Activated naive CD8-positive, alpha-beta T cell treated with anti-CD3 and anti-CD28 coated beads, Interleukin-2, amount 50 U/mL, for 24 hours (primary cell): ENCODE measurements around the gene ICAM1.
"Not testable (repeated sequence)": the region's sequence is repeated elsewhere in the genome, so short reads cannot be mapped to it uniquely, and the experiment has no call there.

Experiments used
- ATAC-seq: fragments of 150-1000 bp; cut with Tn5 transposase; one replicate; pipeline ENCODE4 v1.10.0; 2021
- DNase-seq: peaks from one replicate; pipeline ENCODE4 v3.0.0; 2021
- H3K27ac Mint-ChIP-seq: one replicate; pipeline ENCODE4 v1.8.0; 2021; ENCODE audit warnings: mild to moderate bottlenecking, mixed read lengths
- H3K27me3 Mint-ChIP-seq: one replicate; pipeline ENCODE4 v1.8.0; 2021; ENCODE audit warnings: mixed read lengths
- H3K36me3 Mint-ChIP-seq: one replicate; pipeline ENCODE4 v1.8.0; 2021; ENCODE audit warnings: low read depth, mixed read lengths
- H3K4me1 Mint-ChIP-seq: one replicate; pipeline ENCODE4 v1.8.0; 2021; ENCODE audit warnings: mixed read lengths
- H3K4me3 Mint-ChIP-seq: one replicate; pipeline ENCODE4 v1.8.0; 2021; ENCODE audit warnings: mild to moderate bottlenecking, moderate library complexity, mixed read lengths
- H3K9me3 Mint-ChIP-seq: one replicate; pipeline ENCODE4 v1.8.0; 2021; ENCODE audit warnings: mixed read lengths

ICAM1 gene

DNA sequence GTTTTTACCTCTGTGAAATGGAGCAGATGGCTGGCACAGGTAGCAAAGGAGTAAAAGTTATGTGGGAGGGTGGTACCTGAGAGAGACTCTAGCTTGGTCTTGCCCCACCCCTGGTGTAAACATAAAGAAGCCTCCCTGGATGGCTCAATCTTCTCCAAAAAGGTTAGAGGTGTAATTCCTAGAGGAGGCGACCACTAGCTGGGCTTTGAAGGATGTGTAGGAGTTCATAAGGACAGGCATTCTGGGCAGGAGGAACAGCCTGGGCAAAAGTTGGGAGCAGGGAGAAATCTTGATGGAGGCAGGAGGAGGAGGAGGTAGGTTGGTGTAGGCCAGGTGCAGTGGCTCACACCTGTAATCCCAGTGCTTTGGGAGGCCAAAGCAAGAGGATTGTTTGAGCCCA, 8.0 kb downstream of the ICAM1 start:
- Mint-ChIP-seq H3K27me3 (no peaks in the 10 kb centered on the region), H3K27ac (no peak overlapping the region), H3K4me1 (peaks cover 31% of the 10 kb centered on the region), H3K9me3 (no peaks in the 10 kb centered on the region), H3K4me3 (no peak overlapping the region), H3K36me3 (peaks cover 46% of the 10 kb centered on the region)
- ATAC-seq (no peak), DNase-seq (no peak)

DNA sequence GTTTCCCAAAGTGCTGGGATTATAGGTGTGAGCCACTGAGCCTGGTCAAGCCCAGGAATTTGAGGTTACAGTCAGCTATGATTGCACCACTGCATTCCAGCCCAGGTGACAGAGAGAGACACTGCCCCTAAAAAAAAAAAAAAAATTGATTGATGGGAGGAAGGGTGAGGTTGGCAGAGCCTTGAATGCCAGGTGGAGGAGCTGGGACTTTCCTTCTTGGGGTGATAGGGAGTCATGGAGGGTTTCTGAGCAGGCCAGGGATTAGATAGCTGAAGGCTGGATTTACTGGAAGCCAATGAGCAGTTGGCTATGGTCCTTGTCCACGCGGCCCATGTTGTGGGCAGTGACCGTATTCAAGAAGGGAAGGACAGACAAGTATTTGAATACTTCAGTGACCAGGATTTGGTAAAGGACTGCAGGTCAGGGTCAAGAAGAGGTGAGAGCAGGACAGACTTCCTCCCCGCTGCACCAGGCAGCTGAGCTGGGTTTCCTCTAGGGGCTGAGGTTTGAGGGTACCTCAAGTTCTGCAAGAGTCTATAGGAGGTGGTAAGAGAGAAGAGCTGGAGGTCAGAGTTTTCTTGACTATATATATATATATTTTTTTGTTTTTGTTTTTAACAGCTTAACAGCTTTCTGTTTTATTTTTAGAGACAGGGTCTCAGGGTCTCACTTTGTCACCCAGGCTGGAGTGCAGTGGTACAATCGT, 9.0 kb downstream of the ICAM1 start:
- Mint-ChIP-seq H3K4me1 (peaks cover 24% of the 10 kb centered on the region), H3K27ac (no peak overlapping the region), H3K36me3 (peaks cover 47% of the 10 kb centered on the region), H3K27me3 (no peaks in the 10 kb centered on the region), H3K9me3 (no peaks in the 10 kb centered on the region), H3K4me3 (no peak overlapping the region)
- no peak for ATAC-seq
- DNase-seq, result no peak

DNA sequence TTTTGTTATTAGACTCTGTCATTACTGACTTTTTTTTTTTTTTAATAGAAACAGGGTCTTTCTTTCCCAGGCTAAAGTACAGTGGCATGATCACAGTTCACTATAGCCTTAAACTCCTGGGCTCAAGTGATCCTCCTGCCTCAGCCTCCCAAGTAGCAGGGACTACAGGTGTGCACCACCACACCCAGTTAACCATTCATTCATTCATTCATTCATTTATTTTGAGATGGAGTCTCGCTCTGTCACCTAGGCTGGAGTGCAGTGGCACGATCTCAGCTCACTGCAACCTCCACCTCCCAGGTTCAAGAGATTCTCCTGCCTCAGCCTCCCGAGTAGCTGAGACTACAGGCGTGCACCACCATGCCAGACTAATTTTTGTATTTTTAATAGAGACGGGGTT, 11.1 kb downstream of the ICAM1 start:
- H3K36me3 Mint-ChIP-seq, result peaks cover 57% of the 10 kb centered on the region
- not testable (repeated sequence) for H3K4me3 Mint-ChIP-seq, H3K27ac Mint-ChIP-seq, DNase-seq, H3K9me3 Mint-ChIP-seq, ATAC-seq, H3K27me3 Mint-ChIP-seq
- H3K4me1 Mint-ChIP-seq, result peaks cover 35% of the 10 kb centered on the region

DNA sequence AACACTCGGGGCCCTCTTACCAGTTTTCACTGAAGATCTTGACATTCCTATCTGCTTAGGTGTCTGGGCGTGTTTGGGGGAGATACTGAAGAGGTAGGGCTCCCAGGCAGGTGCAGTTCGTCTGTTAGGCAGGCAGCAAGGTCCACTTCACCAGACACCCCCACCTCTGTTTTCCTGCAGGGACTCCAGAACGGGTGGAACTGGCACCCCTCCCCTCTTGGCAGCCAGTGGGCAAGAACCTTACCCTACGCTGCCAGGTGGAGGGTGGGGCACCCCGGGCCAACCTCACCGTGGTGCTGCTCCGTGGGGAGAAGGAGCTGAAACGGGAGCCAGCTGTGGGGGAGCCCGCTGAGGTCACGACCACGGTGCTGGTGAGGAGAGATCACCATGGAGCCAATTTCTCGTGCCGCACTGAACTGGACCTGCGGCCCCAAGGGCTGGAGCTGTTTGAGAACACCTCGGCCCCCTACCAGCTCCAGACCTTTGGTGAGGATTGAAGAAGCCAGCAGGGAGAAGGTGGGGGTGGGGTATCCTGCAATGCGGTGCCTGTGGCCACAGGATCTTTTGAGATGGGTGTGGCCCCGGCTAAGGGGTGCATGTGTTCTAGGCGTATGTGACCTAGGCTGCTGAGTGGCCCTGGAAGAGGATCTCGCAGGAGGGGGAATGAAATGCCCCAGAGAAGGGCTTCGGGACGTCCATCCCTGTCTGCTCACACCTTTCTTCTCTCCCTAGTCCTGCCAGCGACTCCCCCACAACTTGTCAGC, 12.6 kb downstream of the ICAM1 start:
- ATAC-seq (no peak), DNase-seq (no peak)
- peaks cover 38% of the 10 kb centered on the region for H3K4me1 Mint-ChIP-seq
- peaks cover 8% of the 10 kb centered on the region for H3K27me3 Mint-ChIP-seq
- no peak overlapping the region for H3K27ac Mint-ChIP-seq
- H3K36me3 Mint-ChIP-seq, result peaks cover 49% of the 10 kb centered on the region
- no peak overlapping the region for H3K4me3 Mint-ChIP-seq
- H3K9me3 Mint-ChIP-seq, result no peaks in the 10 kb centered on the region

DNA sequence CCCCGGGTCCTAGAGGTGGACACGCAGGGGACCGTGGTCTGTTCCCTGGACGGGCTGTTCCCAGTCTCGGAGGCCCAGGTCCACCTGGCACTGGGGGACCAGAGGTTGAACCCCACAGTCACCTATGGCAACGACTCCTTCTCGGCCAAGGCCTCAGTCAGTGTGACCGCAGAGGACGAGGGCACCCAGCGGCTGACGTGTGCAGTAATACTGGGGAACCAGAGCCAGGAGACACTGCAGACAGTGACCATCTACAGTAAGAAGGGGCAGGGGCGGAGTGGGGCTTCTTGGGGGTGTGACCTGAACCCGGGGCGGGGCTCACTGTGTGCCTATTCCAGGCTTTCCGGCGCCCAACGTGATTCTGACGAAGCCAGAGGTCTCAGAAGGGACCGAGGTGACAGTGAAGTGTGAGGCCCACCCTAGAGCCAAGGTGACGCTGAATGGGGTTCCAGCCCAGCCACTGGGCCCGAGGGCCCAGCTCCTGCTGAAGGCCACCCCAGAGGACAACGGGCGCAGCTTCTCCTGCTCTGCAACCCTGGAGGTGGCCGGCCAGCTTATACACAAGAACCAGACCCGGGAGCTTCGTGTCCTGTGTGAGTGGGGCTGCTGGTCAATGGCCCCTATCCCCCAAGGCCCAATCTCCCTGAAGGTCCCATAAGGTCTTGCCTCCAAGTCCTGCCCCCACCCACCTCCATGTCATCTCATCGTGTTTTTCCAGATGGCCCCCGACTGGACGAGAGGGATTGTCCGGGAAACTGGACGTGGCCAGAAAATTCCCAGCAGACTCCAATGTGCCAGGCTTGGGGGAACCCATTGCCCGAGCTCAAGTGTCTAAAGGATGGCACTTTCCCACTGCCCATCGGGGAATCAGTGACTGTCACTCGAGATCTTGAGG, 13.4 kb downstream of the ICAM1 start:
- no peak for ATAC-seq
- H3K27me3 Mint-ChIP-seq, result peaks cover 14% of the 10 kb centered on the region
- no peak overlapping the region for H3K4me3 Mint-ChIP-seq
- no peak overlapping the region for H3K27ac Mint-ChIP-seq
- peaks cover 43% of the 10 kb centered on the region for H3K4me1 Mint-ChIP-seq
- no peaks in the 10 kb centered on the region for H3K9me3 Mint-ChIP-seq
- peaks cover 43% of the 10 kb centered on the region for H3K36me3 Mint-ChIP-seq
- no peak for DNase-seq

DNA sequence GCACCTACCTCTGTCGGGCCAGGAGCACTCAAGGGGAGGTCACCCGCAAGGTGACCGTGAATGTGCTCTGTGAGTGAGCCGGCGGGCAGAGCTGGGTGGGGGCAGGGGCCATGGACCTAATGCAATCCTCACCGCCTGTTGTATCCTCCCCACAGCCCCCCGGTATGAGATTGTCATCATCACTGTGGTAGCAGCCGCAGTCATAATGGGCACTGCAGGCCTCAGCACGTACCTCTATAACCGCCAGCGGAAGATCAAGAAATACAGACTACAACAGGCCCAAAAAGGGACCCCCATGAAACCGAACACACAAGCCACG, 14.0 kb downstream of the ICAM1 start:
- Mint-ChIP-seq H3K27me3 (peaks cover 14% of the 10 kb centered on the region), H3K36me3 (peaks cover 37% of the 10 kb centered on the region), H3K4me1 (peaks cover 41% of the 10 kb centered on the region), H3K9me3 (no peaks in the 10 kb centered on the region), H3K27ac (no peak overlapping the region), H3K4me3 (no peak overlapping the region)
- DNase-seq, result no peak
- no peak for ATAC-seq

DNA sequence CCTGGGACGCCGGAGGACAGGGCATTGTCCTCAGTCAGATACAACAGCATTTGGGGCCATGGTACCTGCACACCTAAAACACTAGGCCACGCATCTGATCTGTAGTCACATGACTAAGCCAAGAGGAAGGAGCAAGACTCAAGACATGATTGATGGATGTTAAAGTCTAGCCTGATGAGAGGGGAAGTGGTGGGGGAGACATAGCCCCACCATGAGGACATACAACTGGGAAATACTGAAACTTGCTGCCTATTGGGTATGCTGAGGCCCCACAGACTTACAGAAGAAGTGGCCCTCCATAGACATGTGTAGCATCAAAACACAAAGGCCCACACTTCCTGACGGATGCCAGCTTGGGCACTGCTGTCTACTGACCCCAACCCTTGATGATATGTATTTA, 14.5 kb downstream of the ICAM1 start:
- H3K36me3 Mint-ChIP-seq, result peaks cover 35% of the 10 kb centered on the region
- H3K9me3 Mint-ChIP-seq, result no peaks in the 10 kb centered on the region
- H3K4me1 Mint-ChIP-seq, result peaks cover 44% of the 10 kb centered on the region
- H3K4me3 Mint-ChIP-seq, result no peak overlapping the region
- DNase-seq (no peak), ATAC-seq (no peak)
- no peak overlapping the region for H3K27ac Mint-ChIP-seq
- H3K27me3 Mint-ChIP-seq, result peaks cover 19% of the 10 kb centered on the region

DNA sequence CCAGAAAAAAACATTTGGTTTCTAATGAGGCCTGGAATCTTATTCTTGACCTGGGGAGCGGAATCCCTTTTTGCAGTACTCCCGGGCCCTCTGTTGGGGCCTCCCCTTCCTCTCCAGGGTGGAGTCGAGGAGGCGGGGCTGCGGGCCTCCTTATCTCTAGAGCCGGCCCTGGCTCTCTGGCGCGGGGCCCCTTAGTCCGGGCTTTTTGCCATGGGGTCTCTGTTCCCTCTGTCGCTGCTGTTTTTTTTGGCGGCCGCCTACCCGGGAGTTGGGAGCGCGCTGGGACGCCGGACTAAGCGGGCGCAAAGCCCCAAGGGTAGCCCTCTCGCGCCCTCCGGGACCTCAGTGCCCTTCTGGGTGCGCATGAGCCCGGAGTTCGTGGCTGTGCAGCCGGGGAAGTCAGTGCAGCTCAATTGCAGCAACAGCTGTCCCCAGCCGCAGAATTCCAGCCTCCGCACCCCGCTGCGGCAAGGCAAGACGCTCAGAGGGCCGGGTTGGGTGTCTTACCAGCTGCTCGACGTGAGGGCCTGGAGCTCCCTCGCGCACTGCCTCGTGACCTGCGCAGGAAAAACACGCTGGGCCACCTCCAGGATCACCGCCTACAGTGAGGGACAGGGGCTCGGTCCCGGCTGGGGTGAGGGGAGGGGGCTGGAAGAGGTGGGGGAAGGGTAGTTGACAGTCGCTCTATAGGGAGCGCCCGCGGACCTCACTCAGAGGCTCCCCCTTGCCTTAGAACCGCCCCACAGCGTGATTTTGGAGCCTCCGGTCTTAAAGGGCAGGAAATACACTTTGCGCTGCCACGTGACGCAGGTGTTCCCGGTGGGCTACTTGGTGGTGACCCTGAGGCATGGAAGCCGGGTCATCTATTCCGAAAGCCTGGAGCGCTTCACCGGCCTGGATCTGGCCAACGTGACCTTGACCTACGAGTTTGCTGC, 16.1 kb downstream of the ICAM1 start, which contains the start of gene ICAM4:
Gene ICAM4, plus strand, starts transcription at position 153 of the 935 bp plus-strand sequence. Its CDS starts 58 bp downstream, at position 211.
- Mint-ChIP-seq H3K27ac (no peak within 1 kb of the TSS), H3K9me3 (no peaks in the 10 kb centered on the region), H3K36me3 (peaks cover 29% of the 10 kb centered on the region), H3K4me1 (peaks cover 59% of the 10 kb centered on the region), H3K27me3 (peaks cover 34% of the 10 kb centered on the region), H3K4me3 (peak within 1 kb of the TSS; percentile 50)
- ATAC-seq (peak; percentile 23), DNase-seq (peak; percentile 58)

DNA sequence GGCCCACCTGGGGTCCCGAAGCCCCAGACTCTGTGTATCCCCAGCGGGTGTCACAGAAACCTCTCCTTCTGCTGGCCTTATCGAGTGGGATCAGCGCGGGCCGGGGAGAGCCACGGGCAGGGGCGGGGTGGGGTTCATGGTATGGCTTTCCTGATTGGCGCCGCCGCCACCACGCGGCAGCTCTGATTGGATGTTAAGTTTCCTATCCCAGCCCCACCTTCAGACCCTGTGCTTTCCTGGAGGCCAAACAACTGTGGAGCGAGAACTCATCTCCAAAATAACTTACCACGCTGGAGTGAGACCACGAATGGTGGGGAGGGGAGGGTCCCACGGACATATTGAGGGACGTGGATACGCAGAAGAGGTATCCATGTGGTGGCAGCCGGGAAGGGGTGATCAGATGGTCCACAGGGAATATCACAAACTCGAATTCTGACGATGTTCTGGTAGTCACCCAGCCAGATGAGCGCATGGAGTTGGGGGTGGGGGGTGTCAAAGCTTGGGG, 17.8 kb downstream of the ICAM1 start:
- H3K9me3 Mint-ChIP-seq, result no peaks in the 10 kb centered on the region
- H3K4me3 Mint-ChIP-seq, result peak overlapping the region; percentile 74
- peak; percentile 63 for DNase-seq
- H3K27me3 Mint-ChIP-seq, result peaks cover 50% of the 10 kb centered on the region
- peak; percentile 16 for ATAC-seq
- H3K27ac Mint-ChIP-seq, result peak overlapping the region; percentile 71
- peaks cover 26% of the 10 kb centered on the region for H3K36me3 Mint-ChIP-seq
- H3K4me1 Mint-ChIP-seq, result peaks cover 73% of the 10 kb centered on the region

DNA sequence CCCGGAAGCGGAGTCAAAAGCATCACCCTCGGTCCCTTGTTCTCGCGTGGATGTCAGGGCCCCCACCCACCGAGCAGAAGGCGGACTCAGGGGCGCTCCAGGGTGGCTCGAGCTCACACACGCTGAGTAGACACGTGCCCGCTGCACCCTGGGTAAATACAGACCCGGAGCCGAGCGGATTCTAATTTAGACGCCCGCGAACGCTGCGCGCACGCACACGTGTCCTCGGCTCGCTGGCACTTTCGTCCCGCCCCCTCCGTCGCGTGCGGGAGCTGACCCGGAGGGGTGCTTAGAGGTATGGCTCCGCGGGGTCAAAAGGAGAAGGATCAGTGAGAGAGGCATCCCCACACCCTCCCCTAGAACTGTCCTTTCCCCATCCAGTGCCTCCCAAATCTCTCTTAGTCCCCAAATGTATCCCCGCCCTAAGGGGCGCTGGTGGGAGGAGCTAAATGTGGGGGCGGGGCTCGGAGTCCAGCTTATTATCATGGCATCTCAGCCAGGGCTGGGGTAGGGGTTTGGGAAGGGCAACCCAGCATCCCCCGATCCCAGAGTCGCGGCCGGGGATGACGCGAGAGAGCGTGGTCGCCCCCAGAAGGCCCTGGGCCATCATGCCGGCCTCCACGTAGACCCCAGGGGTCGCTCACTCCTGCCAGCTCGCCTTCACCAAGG, 18.4 kb downstream of the ICAM1 start:
- H3K9me3 Mint-ChIP-seq, result no peaks in the 10 kb centered on the region
- ATAC-seq (peak; percentile 42), DNase-seq (peak; percentile 72)
- peaks cover 56% of the 10 kb centered on the region for H3K27me3 Mint-ChIP-seq
- H3K4me1 Mint-ChIP-seq, result peaks cover 73% of the 10 kb centered on the region
- peak overlapping the region; percentile 74 for H3K4me3 Mint-ChIP-seq
- peak overlapping the region; percentile 71 for H3K27ac Mint-ChIP-seq
- peaks cover 20% of the 10 kb centered on the region for H3K36me3 Mint-ChIP-seq

DNA sequence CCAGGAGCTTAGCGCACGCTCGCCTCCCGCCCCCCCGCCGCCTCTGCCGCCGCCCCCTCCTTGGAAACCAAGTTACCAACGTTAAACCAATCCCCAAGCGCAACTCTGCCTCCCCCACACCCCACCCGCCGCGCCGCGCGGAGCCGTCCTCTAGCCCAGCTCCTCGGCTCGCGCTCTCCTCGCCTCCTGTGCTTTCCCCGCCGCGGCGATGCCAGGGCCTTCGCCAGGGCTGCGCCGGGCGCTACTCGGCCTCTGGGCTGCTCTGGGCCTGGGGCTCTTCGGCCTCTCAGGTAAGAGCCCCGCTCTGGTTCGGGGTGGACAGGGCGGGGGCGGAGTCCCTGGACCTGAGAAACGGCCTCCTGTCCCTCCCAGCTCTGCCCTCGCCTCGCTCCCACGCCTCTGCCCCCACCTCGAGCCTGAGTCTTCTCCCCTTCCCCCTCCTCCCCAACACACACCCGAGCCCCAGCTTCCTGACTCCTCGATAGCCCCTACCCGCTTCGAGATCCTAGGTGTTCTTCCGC, 19.0 kb downstream of the ICAM1 start, which contains the start of gene ICAM5:
Gene ICAM5, plus strand, starts transcription at position 117 of the 521 bp plus-strand sequence. Its CDS starts 92 bp downstream, at position 209.
- peaks cover 15% of the 10 kb centered on the region for H3K36me3 Mint-ChIP-seq
- peaks cover 62% of the 10 kb centered on the region for H3K27me3 Mint-ChIP-seq
- H3K4me3 Mint-ChIP-seq, result peak within 1 kb of the TSS; percentile 74
- ATAC-seq (no peak), DNase-seq (peak; percentile 54)
- no peaks in the 10 kb centered on the region for H3K9me3 Mint-ChIP-seq
- H3K27ac Mint-ChIP-seq, result peak within 1 kb of the TSS; percentile 71
- peaks cover 76% of the 10 kb centered on the region for H3K4me1 Mint-ChIP-seq

DNA sequence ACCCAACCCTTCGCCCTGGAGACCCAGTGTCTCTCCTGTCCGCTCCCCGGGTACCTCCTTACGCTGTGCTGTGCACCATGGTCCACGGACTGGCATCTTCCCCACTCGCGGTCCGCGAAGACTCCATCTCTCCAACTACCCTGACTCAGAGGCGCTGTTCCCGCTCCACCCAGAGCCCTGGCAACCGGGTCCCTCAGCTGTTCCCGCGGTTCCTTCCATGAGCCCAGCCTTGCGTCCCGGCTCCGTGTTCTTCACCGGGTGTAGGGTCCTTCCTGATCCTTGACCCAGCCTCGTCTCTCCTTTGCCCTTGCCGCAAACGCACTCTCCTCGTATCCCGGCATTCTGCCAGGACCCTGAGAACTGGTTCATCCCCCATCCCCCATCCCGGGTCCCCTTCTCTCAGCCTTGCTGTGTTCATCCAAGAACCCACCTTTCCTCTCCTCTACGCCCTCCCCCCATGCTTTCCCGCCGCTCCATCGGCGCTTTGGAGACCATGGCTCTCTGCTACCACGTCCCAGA, 19.5 kb downstream of the ICAM1 start:
- peak overlapping the region; percentile 74 for H3K4me3 Mint-ChIP-seq
- peak overlapping the region; percentile 39 for H3K27ac Mint-ChIP-seq
- H3K27me3 Mint-ChIP-seq, result peaks cover 65% of the 10 kb centered on the region
- DNase-seq (no peak), ATAC-seq (no peak)
- no peaks in the 10 kb centered on the region for H3K9me3 Mint-ChIP-seq
- peaks cover 10% of the 10 kb centered on the region for H3K36me3 Mint-ChIP-seq
- H3K4me1 Mint-ChIP-seq, result peaks cover 72% of the 10 kb centered on the region
